Right lobe of liver (tissue), 4 donors: Measurements from ENCODE around the gene ZBTB8B.

Experiments
- CTCF ChIP-seq, 4 donors: fragments of 200-600 bp in 3 of 4; fragments of 450-650 bp in 1 of 4; IDR thresholded peaks; one replicate each; pipeline versions ENCODE4 v1.5.1 to v1.8.0; 2016 to 2022; ENCODE audit warnings: antibody characterized with exemption in 4 of 4, mild to moderate bottlenecking in 2 of 4
- POLR2A ChIP-seq: fragments of 450-650 bp; IDR thresholded peaks from one replicate; pipeline ENCODE4 v1.6.1; 2017; ENCODE audit warnings: antibody characterized with exemption, mild to moderate bottlenecking
- donor health status: DM: no; HTN: no; CAD: no.
- donor health status: DM: no; HTN: no; CAD: no.
- donor health status: DM: no; HTN: yes; CAD: no.

- TF ChIP-seq CTCF (IDR thresholded peaks at IDR 0.05) (no peak), POLR2A (no peak)
Measured at GRCh38 chr1:32426489-32427255, 38.2 kb upstream of the ZBTB8B start.
